HepG2 (cell line): ENCODE measurements around the gene ADSS1. TPM values are rescaled to one million over a fixed set of nuclear protein-coding genes. Genes with fewer than 3 reads are reported as not detected.

Experiments
- AGO1 ChIP-seq: fragments of 200-400 bp; formaldehyde crosslinking; IDR thresholded peaks from 2 replicates; pipeline ENCODE4 v1.6.1; 2017; ENCODE audit warnings: mild to moderate bottlenecking, low read depth, low read length, moderate library complexity; ENCODE audit not compliant: poor library complexity, severe bottlenecking
- BRD4 ChIP-seq: sonication (generic); formaldehyde crosslinking; IDR thresholded peaks from 2 replicates; pipeline ENCODE4 v1.4.0; 2020; ENCODE audit warnings: missing genetic modification reagents
- ELF1 ChIP-seq: sonication (generic); formaldehyde crosslinking; IDR thresholded peaks from 2 replicates; pipeline ENCODE4 v1.4.0; 2020; ENCODE audit warnings: missing genetic modification reagents
- FOXK1 ChIP-seq: sonication (generic); formaldehyde crosslinking; IDR thresholded peaks from 2 replicates; pipeline ENCODE4 v1.4.0; 2020; ENCODE audit warnings: low read depth, missing genetic modification reagents, borderline replicate concordance
- FOXK2 ChIP-seq: fragments of 450-650 bp; IDR thresholded peaks from 2 replicates; pipeline ENCODE4 v1.6.1; 2016
- GATAD2A ChIP-seq: IDR thresholded peaks from 2 replicates; pipeline ENCODE4 v1.6.1; 2016
- IRX3 ChIP-seq: sonication (generic); formaldehyde crosslinking; IDR thresholded peaks from 2 replicates; pipeline ENCODE4 v1.8.1; 2023; ENCODE audit warnings: mild to moderate bottlenecking, low read depth, missing genetic modification reagents, borderline replicate concordance
- NFKB2 ChIP-seq: sonication (generic); formaldehyde crosslinking; IDR thresholded peaks from 2 replicates; pipeline ENCODE4 v1.4.0; 2020; ENCODE audit warnings: missing genetic modification reagents, borderline replicate concordance
- POLR2A ChIP-seq, 2 experiments: IDR thresholded peaks; 2 replicates each; pipeline ENCODE4 v1.6.1; 2011; ENCODE audit warnings: low read depth in 2 of 2, low read length in 2 of 2, mild to moderate bottlenecking in 1 of 2, moderate library complexity in 1 of 2; ENCODE audit not compliant: insufficient read depth in 1 of 2
- THAP11 ChIP-seq: IDR thresholded peaks from 2 replicates; pipeline ENCODE4 v1.6.1; 2016; ENCODE audit warnings: missing biosample characterization, missing genetic modification reagents
- TRIM24 ChIP-seq: sonication (generic); formaldehyde crosslinking; IDR thresholded peaks from 2 replicates; pipeline ENCODE4 v1.8.0; 2022; ENCODE audit warnings: mild to moderate bottlenecking, missing genetic modification reagents
- ZBTB38 ChIP-seq: sonication (generic); formaldehyde crosslinking; IDR thresholded peaks from 2 replicates; pipeline ENCODE4 v1.5.1; 2020; ENCODE audit warnings: mild to moderate bottlenecking, missing genetic modification reagents
- ZFP36L2 ChIP-seq: sonication (generic); formaldehyde crosslinking; IDR thresholded peaks from 2 replicates; pipeline ENCODE4 v1.4.0; 2020; ENCODE audit warnings: missing genetic modification reagents
- ZNF337 ChIP-seq: sonication (generic); formaldehyde crosslinking; IDR thresholded peaks from 2 replicates; pipeline ENCODE4 v1.5.1; 2020; ENCODE audit warnings: missing genetic modification reagents, low read depth, mild to moderate bottlenecking, borderline replicate concordance
- ZNF550 ChIP-seq: sonication (generic); formaldehyde crosslinking; IDR thresholded peaks from 2 replicates; pipeline ENCODE4 v1.4.0; 2020; ENCODE audit warnings: mild to moderate bottlenecking, missing genetic modification reagents, borderline replicate concordance
- ZNF713 ChIP-seq: sonication (generic); formaldehyde crosslinking; IDR thresholded peaks from 2 replicates; pipeline ENCODE4 v1.4.0; 2020; ENCODE audit warnings: mild to moderate bottlenecking, missing genetic modification reagents
- ZNF746 ChIP-seq: sonication (generic); formaldehyde crosslinking; IDR thresholded peaks from 2 replicates; pipeline ENCODE4 v1.8.0; 2022; ENCODE audit warnings: mild to moderate bottlenecking, missing genetic modification reagents
- ZNF816 ChIP-seq: sonication (generic); formaldehyde crosslinking; IDR thresholded peaks from 2 replicates; pipeline ENCODE4 v1.8.0; 2022; ENCODE audit warnings: missing genetic modification reagents, mild to moderate bottlenecking, borderline replicate concordance
- polyA plus RNA-seq, 8 experiments: library from polyadenylated mRNA; depleted of rRNA in 3 of 8; stranded (reverse) in 7 of 8; unstranded in 1 of 8; fragments of >200 nt; fragmentation: Illumina TruSeq in 4 of 8; extraction: Trizol in 4 of 8; gene quantifications; 2 replicates each; pipeline versions ENCODE4 v1.2.1 to v1.2.3, GENCODE V29; 2011 to 2016; ENCODE audit warnings: low read depth in 4 of 8, missing spikeins in 1 of 8, mixed read lengths in 1 of 8; ENCODE audit not compliant: insufficient read depth in 1 of 8
- total RNA-seq, 5 experiments: library from RNA; depleted of rRNA; stranded (reverse); fragments of >200 nt; fragmentation: Illumina TruSeq; extraction: Trizol; gene quantifications; 2 replicates each; pipeline ENCODE4 v1.2.3, GENCODE V29; 2016; ENCODE audit warnings: low read depth in 1 of 5
- TF ChIP-seq, protein P1 (sequence below): sonication (generic); formaldehyde crosslinking; IDR thresholded peaks from 2 replicates; pipeline ENCODE4 v1.5.0; 2020; ENCODE audit warnings: missing genetic modification reagents
- TF ChIP-seq, protein P2 (sequence below): sonication (generic); formaldehyde crosslinking; IDR thresholded peaks from 2 replicates; pipeline ENCODE4 v1.9.0; 2022; ENCODE audit warnings: low read depth, missing genetic modification reagents
- TF ChIP-seq, protein P3 (sequence below): IDR thresholded peaks from 2 replicates; pipeline ENCODE4 v1.6.1; 2016
- TF ChIP-seq, protein P4 (sequence below): sonication (generic); formaldehyde crosslinking; IDR thresholded peaks from 2 replicates; pipeline ENCODE4 v1.5.1; 2020; ENCODE audit warnings: mild to moderate bottlenecking, missing genetic modification reagents, moderate library complexity

Gene ADSS1
- total and polyA plus RNA-seq, 2 of the 13 experiments (the other 11 are each of a cell fraction or from before 2014, with no cell fraction given) = 1.0 to 36.7 TPM

DNA sequence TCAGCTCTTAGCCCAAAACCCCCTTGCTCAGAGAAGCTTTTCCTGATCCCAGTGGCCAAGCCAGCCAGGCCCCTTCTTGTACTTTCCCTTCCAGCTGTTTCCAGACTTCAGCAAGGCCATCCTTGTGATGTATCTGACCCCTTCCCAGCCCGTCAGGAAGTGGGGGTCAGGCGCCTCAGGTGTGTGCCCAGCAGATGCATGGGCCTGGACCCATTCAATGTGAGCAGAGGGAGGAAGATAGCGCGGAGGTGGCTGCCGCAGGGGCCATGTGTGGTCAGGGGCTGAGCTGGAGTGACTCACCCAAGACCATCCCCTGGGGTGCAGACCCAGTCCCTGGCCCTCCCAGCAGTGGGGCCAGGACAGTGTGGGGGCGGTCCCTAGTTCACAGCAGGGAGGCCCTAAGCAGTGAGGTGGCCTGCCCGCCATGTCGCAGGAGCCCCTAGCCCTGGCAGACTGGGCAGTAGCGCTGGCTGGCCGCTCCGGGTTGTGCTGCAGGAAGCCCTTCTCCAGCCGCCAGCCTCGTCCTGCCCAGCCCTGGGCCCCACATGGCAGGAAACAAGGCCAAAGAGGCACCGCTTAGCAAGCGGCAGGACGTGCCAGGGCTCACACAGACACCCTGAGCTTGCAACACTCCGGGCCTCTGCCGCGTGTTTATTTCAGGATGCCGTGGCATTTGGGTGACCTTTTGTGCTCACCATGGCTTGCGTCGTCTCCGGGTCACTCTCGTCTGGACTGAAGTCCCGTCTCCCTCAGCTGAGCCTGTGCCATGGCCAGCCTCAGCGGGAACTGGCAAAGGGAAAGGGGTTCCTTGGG is 12.0 kb downstream of the ADSS1 start (continued):
- TF ChIP-seq, protein P1, sequence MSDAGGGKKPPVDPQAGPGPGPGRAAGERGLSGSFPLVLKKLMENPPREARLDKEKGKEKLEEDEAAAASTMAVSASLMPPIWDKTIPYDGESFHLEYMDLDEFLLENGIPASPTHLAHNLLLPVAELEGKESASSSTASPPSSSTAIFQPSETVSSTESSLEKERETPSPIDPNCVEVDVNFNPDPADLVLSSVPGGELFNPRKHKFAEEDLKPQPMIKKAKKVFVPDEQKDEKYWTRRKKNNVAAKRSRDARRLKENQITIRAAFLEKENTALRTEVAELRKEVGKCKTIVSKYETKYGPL (CRISPR knock-in tag) = no peak
- peak; percentile 47 for TF ChIP-seq AGO1
- TF ChIP-seq FOXK1 (CRISPR knock-in tag) = peak; percentile 85
- TF ChIP-seq IRX3 (CRISPR knock-in tag) = no peak
- TF ChIP-seq ZNF746 (CRISPR knock-in tag) = peak; percentile 27; the same call in 1 of the 2 replicates
- 0 out of 2 replicates have a peak, but pooled peaks have one; percentile 86 for TF ChIP-seq ZNF713 (CRISPR knock-in tag)
- peak; percentile 95 for TF ChIP-seq BRD4
- peak; percentile 88; the same call in 1 of the 2 replicates for TF ChIP-seq ZNF337 (CRISPR knock-in tag)
- TF ChIP-seq, protein P2, sequence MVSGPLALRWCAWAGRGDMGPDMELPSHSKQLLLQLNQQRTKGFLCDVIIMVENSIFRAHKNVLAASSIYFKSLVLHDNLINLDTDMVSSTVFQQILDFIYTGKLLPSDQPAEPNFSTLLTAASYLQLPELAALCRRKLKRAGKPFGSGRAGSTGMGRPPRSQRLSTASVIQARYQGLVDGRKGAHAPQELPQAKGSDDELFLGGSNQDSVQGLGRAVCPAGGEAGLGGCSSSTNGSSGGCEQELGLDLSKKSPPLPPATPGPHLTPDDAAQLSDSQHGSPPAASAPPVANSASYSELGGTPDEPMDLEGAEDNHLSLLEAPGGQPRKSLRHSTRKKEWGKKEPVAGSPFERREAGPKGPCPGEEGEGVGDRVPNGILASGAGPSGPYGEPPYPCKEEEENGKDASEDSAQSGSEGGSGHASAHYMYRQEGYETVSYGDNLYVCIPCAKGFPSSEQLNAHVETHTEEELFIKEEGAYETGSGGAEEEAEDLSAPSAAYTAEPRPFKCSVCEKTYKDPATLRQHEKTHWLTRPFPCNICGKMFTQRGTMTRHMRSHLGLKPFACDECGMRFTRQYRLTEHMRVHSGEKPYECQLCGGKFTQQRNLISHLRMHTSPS (CRISPR knock-in tag) = peak; percentile 100
- TF ChIP-seq NFKB2 = peak; percentile 91
- TF ChIP-seq, protein P3, sequence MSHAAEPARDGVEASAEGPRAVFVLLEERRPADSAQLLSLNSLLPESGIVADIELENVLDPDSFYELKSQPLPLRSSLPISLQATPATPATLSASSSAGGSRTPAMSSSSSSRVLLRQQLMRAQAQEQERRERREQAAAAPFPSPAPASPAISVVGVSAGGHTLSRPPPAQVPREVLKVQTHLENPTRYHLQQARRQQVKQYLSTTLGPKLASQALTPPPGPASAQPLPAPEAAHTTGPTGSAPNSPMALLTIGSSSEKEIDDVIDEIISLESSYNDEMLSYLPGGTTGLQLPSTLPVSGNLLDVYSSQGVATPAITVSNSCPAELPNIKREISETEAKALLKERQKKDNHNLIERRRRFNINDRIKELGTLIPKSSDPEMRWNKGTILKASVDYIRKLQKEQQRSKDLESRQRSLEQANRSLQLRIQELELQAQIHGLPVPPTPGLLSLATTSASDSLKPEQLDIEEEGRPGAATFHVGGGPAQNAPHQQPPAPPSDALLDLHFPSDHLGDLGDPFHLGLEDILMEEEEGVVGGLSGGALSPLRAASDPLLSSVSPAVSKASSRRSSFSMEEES = peak; percentile 84
- peak; percentile 91 for TF ChIP-seq GATAD2A (CRISPR knock-in tag)
- peak; percentile 36; the same call in 1 of the 2 replicates for TF ChIP-seq ELF1
- TF ChIP-seq ZFP36L2 (CRISPR knock-in tag) = peak; percentile 65; the same call in 1 of the 2 replicates
- peak; percentile 37; the same call in 1 of the 2 replicates for TF ChIP-seq ZNF550
- peak; percentile 75; the same call in 1 of the 2 replicates for TF ChIP-seq ZNF816 (CRISPR knock-in tag)
- TF ChIP-seq THAP11 (CRISPR knock-in tag) = peak; percentile 42
- TF ChIP-seq ZBTB38 = peak; percentile 99
- peak; percentile 75; the same call in 1 of the 2 replicates for TF ChIP-seq TRIM24 (CRISPR knock-in tag)
- TF ChIP-seq, protein P4, sequence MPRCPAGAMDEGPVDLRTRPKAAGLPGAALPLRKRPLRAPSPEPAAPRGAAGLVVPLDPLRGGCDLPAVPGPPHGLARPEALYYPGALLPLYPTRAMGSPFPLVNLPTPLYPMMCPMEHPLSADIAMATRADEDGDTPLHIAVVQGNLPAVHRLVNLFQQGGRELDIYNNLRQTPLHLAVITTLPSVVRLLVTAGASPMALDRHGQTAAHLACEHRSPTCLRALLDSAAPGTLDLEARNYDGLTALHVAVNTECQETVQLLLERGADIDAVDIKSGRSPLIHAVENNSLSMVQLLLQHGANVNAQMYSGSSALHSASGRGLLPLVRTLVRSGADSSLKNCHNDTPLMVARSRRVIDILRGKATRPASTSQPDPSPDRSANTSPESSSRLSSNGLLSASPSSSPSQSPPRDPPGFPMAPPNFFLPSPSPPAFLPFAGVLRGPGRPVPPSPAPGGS (CRISPR knock-in tag) = peak; percentile 80; the same call in 1 of the 2 replicates
- peak in 1 of 2 experiments; percentile 38; a peak in 1 of 4 replicates for TF ChIP-seq POLR2A (IDR thresholded peaks at IDR 0.05; ENCODE audit: insufficient read depth in 1 of 2, low read depth in 2 of 2, low read length in 2 of 2)
- 0 out of 2 replicates have a peak, but pooled peaks have one; percentile 36 for TF ChIP-seq FOXK2
